ENCODE results near the gene PPP2R3A.
"Not testable (repeated sequence)": the region's sequence is repeated elsewhere in the genome, so short reads cannot be mapped to it uniquely, and the experiment has no call there.

- TF ChIP-seq CTCF (conservative IDR thresholded peaks at IDR 0.05; ENCODE audit: low read depth, low read length); POLR2A (IDR thresholded peaks at IDR 0.05; ENCODE audit: low read depth, low read length); CEBPB (IDR thresholded peaks at IDR 0.05; ENCODE audit: low read depth, low read length); USF2 (IDR thresholded peaks at IDR 0.05; ENCODE audit: low read depth, low read length); MXI1 (IDR thresholded peaks at IDR 0.05; ENCODE audit: borderline replicate concordance, low read depth, low read length); FOS (IDR thresholded peaks at IDR 0.05; ENCODE audit: low read depth, low read length); SMC3 (IDR thresholded peaks at IDR 0.05; ENCODE audit: low read depth, low read length); RAD21 (IDR thresholded peaks at IDR 0.05; ENCODE audit: low read length); RCOR1 (IDR thresholded peaks at IDR 0.05; ENCODE audit: insufficient replicate concordance, low read length); BHLHE40 (IDR thresholded peaks at IDR 0.05; ENCODE audit: low read depth, low read length); RFX5 (IDR thresholded peaks at IDR 0.05; ENCODE audit: low read depth, low read length); ELK1 (IDR thresholded peaks at IDR 0.05; ENCODE audit: borderline replicate concordance, low read depth, low read length): not testable (repeated sequence)
- peak; percentile 41; the same call in 1 of the 2 replicates for TF ChIP-seq MAFK (IDR thresholded peaks at IDR 0.05; ENCODE audit: low read depth, low read length)
Measured at GRCh38 chr3:136119332-136119731, 153.8 kb downstream of the PPP2R3A start.
